Stimulated activated effector memory CD8-positive, alpha-beta T cell treated with anti-CD3 and anti-CD28 coated beads, Interleukin-12 subunit alpha, Interleukin-12 subunit beta, amount 100 ng/mL, for 72 hours (primary cell): ENCODE results near the gene NATD1.
A peak's percentile ranks its signal among the peaks of the same experiment; 100 is the strongest.

Experiments
- ATAC-seq: fragments of 150-1000 bp; cut with Tn5 transposase; 2 replicates; pipeline ENCODE4 v1.10.0; 2021
- DNase-seq, 2 donors: peaks; one replicate each; pipeline ENCODE4 v3.0.0; 2021 to 2022; ENCODE audit warnings: low spot score in 2 of 2
- H3K27ac Mint-ChIP-seq: one replicate; pipeline ENCODE4 v1.8.0; 2022; ENCODE audit warnings: mild to moderate bottlenecking, mixed read lengths
- H3K36me3 Mint-ChIP-seq: one replicate; pipeline ENCODE4 v1.8.0; 2022; ENCODE audit warnings: mild to moderate bottlenecking, mixed read lengths
- H3K4me1 Mint-ChIP-seq: one replicate; pipeline ENCODE4 v1.8.0; 2022; ENCODE audit warnings: mixed read lengths
- H3K4me3 Mint-ChIP-seq: one replicate; pipeline ENCODE4 v1.8.0; 2022; ENCODE audit warnings: mild to moderate bottlenecking, mixed read lengths
- H3K9me3 Mint-ChIP-seq: one replicate; pipeline ENCODE4 v1.8.0; 2022; ENCODE audit warnings: mixed read lengths

The NATD1 gene

GRCh38 chr17:21293831-21294210, 40.6 kb upstream of the NATD1 start:
- Mint-ChIP-seq H3K9me3 (peaks cover 4% of the 10 kb centered on the region), H3K27ac (peak overlapping the region; percentile 89), H3K4me1 (peaks cover 65% of the 10 kb centered on the region), H3K4me3 (no peak overlapping the region), H3K36me3 (peaks cover 64% of the 10 kb centered on the region)
- ATAC-seq, result no peak
- no peak for DNase-seq

DNA sequence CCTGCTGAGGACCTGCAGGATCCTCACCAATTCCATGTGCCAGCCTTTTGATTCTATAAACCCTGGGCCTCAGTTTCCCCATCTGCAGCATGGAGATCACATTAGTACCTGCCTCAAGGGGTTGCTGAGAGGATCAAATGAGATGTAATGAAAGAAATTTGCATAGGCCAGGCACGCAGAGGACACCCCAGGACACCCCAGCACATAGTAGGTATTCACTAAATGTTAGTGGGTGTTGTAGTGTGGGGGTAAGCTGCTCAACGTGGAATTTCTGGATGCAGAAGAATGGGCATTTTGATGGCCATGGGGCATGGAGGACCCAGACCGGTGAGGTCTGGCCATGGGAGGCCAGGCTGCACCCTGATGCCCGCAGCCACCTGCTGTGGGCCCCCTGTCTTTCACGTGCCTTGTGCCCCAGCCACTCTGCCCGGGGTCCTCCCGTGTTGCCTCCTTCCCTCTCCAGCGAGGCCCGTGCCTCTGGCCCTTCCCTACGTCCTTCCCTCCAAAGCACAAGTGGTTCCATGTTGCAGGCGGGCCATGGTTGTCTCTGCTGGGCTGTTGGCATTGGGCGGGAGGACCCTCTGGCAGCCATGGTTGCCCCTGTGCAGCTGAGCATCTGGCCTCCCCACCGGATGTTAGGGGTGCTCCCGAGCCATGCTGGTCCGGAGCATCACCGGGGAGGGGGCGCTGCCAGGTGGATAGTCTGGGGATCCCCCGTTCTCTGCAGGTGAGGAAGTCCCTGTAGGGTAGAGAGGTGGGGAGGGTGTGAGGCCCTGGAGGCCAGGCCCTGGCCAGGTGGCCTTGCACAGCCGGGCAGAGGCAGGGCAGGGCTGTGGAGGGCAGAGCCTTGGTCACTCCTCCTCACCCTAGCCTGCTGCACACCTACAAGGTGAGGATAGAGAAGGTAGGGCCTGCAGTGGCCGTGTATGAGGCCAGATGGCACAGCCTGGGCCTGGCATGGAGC, 39.9 kb upstream of the NATD1 start:
- Mint-ChIP-seq H3K27ac (no peak overlapping the region), H3K4me1 (peaks cover 72% of the 10 kb centered on the region), H3K4me3 (no peak overlapping the region), H3K9me3 (peaks cover 4% of the 10 kb centered on the region), H3K36me3 (peaks cover 64% of the 10 kb centered on the region)
- ATAC-seq (no peak), DNase-seq (no peak)

DNA sequence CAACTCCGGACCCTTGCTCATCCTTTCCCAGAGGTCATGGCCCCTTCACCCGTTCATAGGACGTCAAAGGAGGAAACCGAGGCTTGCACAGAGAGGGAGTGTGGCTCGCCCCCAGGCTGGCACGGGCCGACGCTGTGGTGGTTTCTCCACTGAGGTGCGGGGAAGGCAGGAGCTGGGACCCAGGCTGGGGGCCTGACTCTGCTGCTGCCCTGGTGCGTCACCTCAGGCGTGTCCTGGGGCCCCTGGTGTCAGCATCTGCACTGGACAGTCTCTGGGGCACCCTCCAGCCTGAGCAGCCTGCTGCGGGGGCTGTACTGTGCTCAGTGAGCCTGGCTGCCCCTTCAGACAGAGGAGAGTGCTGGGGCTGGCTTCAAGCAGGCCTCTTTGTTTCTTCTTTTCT, 38.7 kb upstream of the NATD1 start:
- Mint-ChIP-seq H3K9me3 (peaks cover 4% of the 10 kb centered on the region), H3K36me3 (peaks cover 65% of the 10 kb centered on the region), H3K27ac (peak overlapping the region; percentile 86), H3K4me1 (peaks cover 85% of the 10 kb centered on the region), H3K4me3 (no peak overlapping the region)
- DNase-seq (no peak), ATAC-seq (no peak)

- no peak overlapping the region for H3K27ac Mint-ChIP-seq
- H3K9me3 Mint-ChIP-seq, result peaks cover 4% of the 10 kb centered on the region
- H3K4me1 Mint-ChIP-seq, result peaks cover 87% of the 10 kb centered on the region
- H3K36me3 Mint-ChIP-seq, result peaks cover 65% of the 10 kb centered on the region
- no peak for DNase-seq
- no peak for ATAC-seq
- H3K4me3 Mint-ChIP-seq, result no peak overlapping the region
These were observed 38.1 kb upstream of the NATD1 start for GRCh38 chr17:21291357-21291756.

- Mint-ChIP-seq H3K4me3 (peak overlapping the region; percentile 99), H3K36me3 (peaks cover 71% of the 10 kb centered on the region), H3K4me1 (peaks cover 87% of the 10 kb centered on the region), H3K27ac (peak overlapping the region; percentile 89), H3K9me3 (peaks cover 4% of the 10 kb centered on the region)
- ATAC-seq (no peak), DNase-seq (no peak)
These were observed 36.8 kb upstream of the NATD1 start for GRCh38 chr17:21289902-21290571.

DNA sequence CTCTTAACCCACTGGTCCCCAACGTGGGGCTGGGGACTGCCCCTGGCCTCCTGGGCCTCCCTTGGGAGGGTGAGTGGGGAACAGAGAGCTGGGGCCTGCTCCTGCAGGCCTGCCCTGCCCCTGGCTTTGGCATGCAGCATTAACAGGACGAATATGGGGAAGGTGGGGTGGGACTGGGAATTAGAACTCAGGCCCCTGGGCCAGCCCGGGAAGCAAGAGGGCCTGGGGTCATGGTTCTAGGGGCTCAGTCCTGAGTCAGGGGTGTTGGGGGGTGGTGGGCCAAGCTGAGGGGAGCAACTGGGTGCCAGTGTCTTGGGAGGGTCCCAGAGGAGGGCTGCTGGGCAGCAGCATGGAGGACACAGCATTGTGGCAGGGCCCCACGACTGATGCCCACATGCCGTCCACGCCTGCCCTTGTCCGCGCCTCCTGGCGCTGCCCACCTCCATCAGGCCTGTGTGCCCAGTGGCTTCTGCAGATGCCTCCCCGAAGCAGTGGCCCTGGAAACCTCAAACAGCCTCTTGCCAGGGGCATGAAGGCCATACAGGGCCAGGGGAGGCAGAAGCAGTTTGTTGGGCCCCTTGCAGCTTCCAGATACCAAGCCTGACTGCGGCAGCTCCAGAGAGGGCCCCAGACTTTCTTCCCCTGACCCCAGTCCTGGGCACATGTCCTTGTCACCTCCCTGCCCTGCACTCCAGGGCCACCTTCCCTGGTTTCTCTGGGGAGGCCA, 36.1 kb upstream of the NATD1 start:
- Mint-ChIP-seq H3K4me3 (peak overlapping the region; percentile 99), H3K4me1 (peaks cover 80% of the 10 kb centered on the region), H3K27ac (peak overlapping the region; percentile 89), H3K9me3 (no peaks in the 10 kb centered on the region), H3K36me3 (peaks cover 71% of the 10 kb centered on the region)
- ATAC-seq (no peak), DNase-seq (no peak)

DNA sequence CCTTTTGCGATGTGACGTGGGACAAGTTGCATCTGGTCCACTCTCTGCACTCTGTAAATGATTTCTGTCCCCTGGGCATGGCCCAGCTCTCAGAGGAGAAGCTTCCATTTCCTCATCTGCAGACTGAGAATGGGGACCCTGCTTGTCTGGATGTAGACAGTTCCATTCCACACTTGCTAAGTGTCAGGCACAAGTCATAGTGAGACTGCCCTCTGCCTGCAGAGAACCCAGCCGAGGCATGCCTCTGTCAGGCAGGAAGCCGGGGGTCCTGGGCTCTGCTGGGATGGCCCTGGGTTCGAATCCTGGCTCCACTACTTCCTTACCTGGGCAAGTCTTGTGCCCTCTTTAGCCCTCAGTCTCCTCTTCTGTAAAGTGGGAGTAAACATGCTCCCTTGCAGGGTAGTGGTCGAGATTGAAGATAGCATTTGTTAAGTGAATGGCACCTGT, 35.4 kb upstream of the NATD1 start:
- Mint-ChIP-seq H3K4me1 (peaks cover 75% of the 10 kb centered on the region), H3K27ac (peak overlapping the region; percentile 89), H3K9me3 (no peaks in the 10 kb centered on the region), H3K36me3 (peaks cover 71% of the 10 kb centered on the region), H3K4me3 (peak overlapping the region; percentile 99)
- ATAC-seq, result peak; percentile 16
- peak; percentile 27 to 64 for DNase-seq

GRCh38 chr17:21287703-21288449, 34.7 kb upstream of the NATD1 start:
- peak; percentile 81 for ATAC-seq
- DNase-seq, result peak; percentile 85 to 96
- Mint-ChIP-seq H3K36me3 (peaks cover 65% of the 10 kb centered on the region), H3K27ac (peak overlapping the region; percentile 89), H3K4me1 (peaks cover 79% of the 10 kb centered on the region), H3K9me3 (no peaks in the 10 kb centered on the region), H3K4me3 (peak overlapping the region; percentile 99)

GRCh38 chr17:21286909-21287702, 33.9 kb upstream of the NATD1 start:
- H3K9me3 Mint-ChIP-seq, result no peaks in the 10 kb centered on the region
- peak; percentile 1 for ATAC-seq
- H3K4me1 Mint-ChIP-seq, result peaks cover 79% of the 10 kb centered on the region
- H3K36me3 Mint-ChIP-seq, result peaks cover 58% of the 10 kb centered on the region
- peak overlapping the region; percentile 89 for H3K27ac Mint-ChIP-seq
- H3K4me3 Mint-ChIP-seq, result peak overlapping the region; percentile 99
- DNase-seq, result peak in 1 of 2 donors; percentile 71

DNA sequence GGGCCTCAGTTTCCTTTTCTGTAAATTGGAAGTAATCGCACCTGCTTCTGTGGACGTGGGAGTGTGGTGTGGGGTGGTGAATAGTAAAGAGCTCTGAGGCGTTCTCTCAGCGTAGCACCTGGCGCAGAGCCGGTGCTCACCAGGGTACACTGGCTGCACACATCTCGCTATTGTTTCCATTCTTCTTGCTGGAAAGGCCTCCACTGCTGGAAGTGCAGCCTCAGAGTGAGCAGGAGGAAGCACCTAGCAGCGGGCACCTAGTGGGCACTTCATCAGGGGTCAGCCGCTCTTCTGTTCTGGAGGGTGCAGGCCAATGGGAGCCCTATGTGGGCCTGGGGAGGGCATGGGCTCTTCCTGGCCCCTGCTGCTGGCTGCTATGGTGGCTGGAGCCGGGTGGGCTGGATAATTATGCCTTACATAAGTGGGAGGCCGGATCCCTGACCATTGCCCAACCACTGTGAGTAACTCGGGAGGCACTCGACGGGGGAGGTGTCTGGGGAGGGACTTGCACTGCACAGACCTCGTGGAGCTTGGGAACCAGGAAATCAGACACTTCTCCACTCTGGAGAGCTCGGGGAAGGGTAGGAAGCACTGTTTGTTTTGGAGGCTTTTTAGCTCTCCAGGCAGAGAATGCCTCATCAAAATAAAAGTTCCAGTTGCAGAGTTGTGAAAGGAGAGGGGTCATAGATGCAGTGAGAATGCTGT, 33.0 kb upstream of the NATD1 start:
- Mint-ChIP-seq H3K36me3 (peaks cover 49% of the 10 kb centered on the region), H3K4me1 (peaks cover 72% of the 10 kb centered on the region), H3K27ac (peak overlapping the region; percentile 89), H3K9me3 (no peaks in the 10 kb centered on the region), H3K4me3 (peak overlapping the region; percentile 99)
- no peak for ATAC-seq
- DNase-seq, result no peak

DNA sequence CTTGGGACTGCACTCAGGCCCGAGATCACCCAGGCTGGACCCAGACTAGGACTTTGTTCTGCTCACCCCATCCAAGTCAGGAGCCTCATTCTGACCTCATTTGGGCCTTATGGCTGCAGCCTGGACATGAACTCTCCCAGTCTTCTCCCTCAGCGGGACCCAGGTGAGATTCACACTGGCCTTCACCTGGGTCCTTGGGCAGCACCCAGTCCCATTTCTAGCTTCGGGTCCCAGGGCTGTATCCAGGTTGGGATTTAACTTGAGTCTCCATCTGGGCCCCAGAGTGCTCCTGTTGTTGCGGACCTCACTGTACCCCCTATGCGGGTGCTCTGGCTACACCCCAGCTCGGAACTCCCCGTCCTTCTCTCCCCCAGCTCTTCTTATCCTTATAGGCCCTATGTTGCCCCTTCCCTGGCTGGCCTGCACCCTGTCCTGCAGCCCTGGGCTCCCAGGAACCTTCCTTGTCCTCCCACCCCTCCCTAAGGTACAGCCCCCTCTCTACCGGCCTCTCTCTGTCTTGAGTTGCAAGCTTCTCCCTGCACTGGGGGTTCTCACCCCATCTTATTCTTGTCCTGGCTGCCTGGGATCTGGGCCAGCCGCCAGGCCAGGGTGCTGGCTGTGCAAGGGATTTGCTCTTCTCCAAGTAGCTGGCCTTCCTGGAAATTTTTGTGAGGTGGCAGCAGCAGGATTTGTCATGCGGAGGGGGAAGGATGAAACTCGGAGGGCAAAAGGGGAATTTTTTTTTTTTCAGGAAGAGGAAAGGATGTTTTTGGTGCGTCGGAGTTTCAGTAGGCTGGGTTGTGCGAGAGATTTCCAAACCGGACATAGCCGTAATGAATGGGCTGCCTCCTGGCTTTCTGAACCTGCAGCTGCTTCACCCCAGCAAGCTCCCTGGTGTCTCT, 32.2 kb upstream of the NATD1 start:
- peaks cover 41% of the 10 kb centered on the region for H3K36me3 Mint-ChIP-seq
- DNase-seq, result peak in 1 of 2 donors; percentile 62
- peaks cover 67% of the 10 kb centered on the region for H3K4me1 Mint-ChIP-seq
- no peaks in the 10 kb centered on the region for H3K9me3 Mint-ChIP-seq
- ATAC-seq, result no peak
- peak overlapping the region; percentile 99 for H3K4me3 Mint-ChIP-seq
- peak overlapping the region; percentile 89 for H3K27ac Mint-ChIP-seq

GRCh38 chr17:21284319-21285163, 31.3 kb upstream of the NATD1 start, which contains the start of gene MAP2K3:
Gene MAP2K3, plus strand, starts transcription at chr17:21284711. Its CDS starts 210 bp downstream, at chr17:21284921.
- Mint-ChIP-seq H3K4me3 (peak within 1 kb of the TSS; percentile 99), H3K4me1 (peaks cover 68% of the 10 kb centered on the region), H3K27ac (peak within 1 kb of the TSS; percentile 89), H3K9me3 (no peaks in the 10 kb centered on the region), H3K36me3 (peaks cover 35% of the 10 kb centered on the region)
- DNase-seq (peak; percentile 95 to 99), ATAC-seq (peak; percentile 82)
